ENCODE results near the gene GRB14. TPM values are rescaled to one million over a fixed set of nuclear protein-coding genes. Genes with fewer than 3 reads are reported as not detected.
"Not testable (repeated sequence)": the region's sequence is repeated elsewhere in the genome, so short reads cannot be mapped to it uniquely, and the experiment has no call there.

The GRB14 gene
- total RNA-seq, 2 donors from 2014 or later, result not detected

DNA sequence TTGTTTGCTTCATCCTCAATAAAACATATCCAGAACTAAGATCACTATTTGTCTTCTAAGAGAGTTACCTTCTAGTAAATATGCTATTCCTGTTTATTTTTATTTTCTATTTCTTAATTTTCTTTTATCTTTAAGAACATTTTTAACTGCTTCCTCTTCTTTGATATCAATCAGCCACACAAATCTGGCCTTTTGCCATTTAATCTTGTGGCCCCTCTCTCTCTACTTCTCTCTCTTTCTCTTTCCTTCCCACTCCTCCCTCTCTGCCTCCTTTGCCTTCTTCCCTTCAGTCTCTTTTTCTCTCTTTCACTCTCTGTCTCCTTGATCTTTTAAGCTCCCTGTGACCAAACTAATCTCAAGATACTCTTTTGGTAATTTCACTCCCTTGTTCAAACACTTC lies 108.4 kb downstream of the GRB14 start:
- Mint-ChIP-seq H3K27ac (no peak overlapping the region), H3K4me1 (no peaks in the 10 kb centered on the region), H3K27me3 (no peaks in the 10 kb centered on the region), H3K4me3 (no peak overlapping the region), H3K36me3 (ENCODE audit: low read depth) (no peaks in the 10 kb centered on the region), H3K9me3 (peaks cover 11% of the 10 kb centered on the region)
- no peak for ATAC-seq (replicated peaks)

DNA sequence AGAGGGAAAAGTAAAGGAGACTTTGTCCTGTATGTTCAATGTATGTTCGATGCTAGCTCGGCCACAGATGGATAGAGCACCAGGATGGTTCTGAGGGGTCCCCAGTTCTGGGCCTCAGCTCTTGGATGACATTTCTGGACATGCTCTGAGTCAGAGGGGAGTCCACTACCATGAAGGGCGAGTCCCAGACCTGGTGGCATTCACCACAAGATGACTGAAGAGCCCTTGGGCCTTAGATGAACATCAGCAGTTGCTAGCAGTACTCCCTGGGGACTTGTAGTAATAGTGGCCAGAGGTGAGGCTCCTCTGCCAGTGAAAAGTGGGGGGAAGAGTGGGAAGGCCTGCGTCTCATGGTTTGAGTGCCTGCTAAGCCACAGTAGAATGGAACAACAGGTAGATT lies 109.5 kb downstream of the GRB14 start:
- Mint-ChIP-seq H3K4me1 (no peaks in the 10 kb centered on the region), H3K27ac (no peak overlapping the region), H3K4me3 (no peak overlapping the region), H3K9me3 (peaks cover 11% of the 10 kb centered on the region), H3K36me3 (ENCODE audit: low read depth) (no peaks in the 10 kb centered on the region), H3K27me3 (no peaks in the 10 kb centered on the region)
- ATAC-seq (replicated peaks), result no peak

DNA sequence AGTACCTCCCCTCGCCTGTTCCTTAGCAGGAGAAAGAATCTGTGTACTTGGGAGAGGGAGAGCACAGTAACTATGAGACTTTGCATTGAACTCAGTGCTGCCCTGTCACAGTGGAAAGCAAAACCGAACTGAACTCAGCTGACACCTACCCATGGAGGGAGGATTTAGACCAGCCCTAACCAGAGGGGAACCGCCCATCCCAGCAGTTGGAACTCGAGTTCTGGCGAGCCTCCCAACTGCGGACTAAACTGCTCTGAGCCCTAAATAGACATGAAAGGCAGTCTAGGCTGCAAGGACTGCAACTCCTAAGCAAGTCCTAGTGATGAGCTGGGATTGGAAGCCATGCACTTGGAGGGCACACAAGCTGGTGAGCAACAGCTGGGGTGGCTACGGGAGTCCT lies 110.4 kb downstream of the GRB14 start:
- no peak for ATAC-seq (replicated peaks)
- H3K36me3 Mint-ChIP-seq (ENCODE audit: low read depth), result no peaks in the 10 kb centered on the region
- no peak overlapping the region for H3K4me3 Mint-ChIP-seq
- H3K27ac Mint-ChIP-seq, result no peak overlapping the region
- no peaks in the 10 kb centered on the region for H3K27me3 Mint-ChIP-seq
- H3K4me1 Mint-ChIP-seq, result no peaks in the 10 kb centered on the region
- peaks cover 11% of the 10 kb centered on the region for H3K9me3 Mint-ChIP-seq

GRCh38 chr2:164509137-164509877 lies 112.0 kb downstream of the GRB14 start:
- H3K4me3 Mint-ChIP-seq, result no peak overlapping the region
- no peaks in the 10 kb centered on the region for H3K27me3 Mint-ChIP-seq
- no peaks in the 10 kb centered on the region for H3K4me1 Mint-ChIP-seq
- H3K36me3 Mint-ChIP-seq (ENCODE audit: low read depth), result no peaks in the 10 kb centered on the region
- H3K9me3 Mint-ChIP-seq, result peaks cover 4% of the 10 kb centered on the region
- H3K27ac Mint-ChIP-seq, result no peak overlapping the region
- no peak for ATAC-seq (replicated peaks)

- Mint-ChIP-seq H3K36me3 (ENCODE audit: low read depth) (no peaks in the 10 kb centered on the region), H3K27ac (no peak overlapping the region)
Observed at GRCh38 chr2:164504253-164504652, 117.0 kb downstream of the GRB14 start.

DNA sequence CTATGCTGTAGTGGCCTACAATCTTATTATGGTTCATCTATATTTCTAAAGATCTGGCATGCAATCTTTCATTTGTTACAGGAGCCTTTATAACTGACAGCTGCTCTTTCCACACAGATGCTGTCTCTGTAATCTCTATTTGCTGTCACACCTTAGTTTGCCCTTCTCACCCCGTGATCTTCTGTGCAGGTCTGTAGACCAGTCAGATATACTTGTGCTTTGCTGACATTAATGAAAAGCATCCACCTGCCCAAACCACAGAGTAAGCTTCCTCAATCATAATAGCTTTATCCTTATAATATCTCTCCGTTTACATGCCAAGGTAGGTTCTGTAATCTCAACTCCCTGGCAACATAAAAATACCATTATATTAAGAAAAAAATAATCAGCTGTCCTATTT lies 122.4 kb downstream of the GRB14 start:
- ATAC-seq (replicated peaks), result no peak
- H3K27me3 Mint-ChIP-seq, result no peaks in the 10 kb centered on the region
- H3K4me3 Mint-ChIP-seq, result no peak overlapping the region
- H3K27ac Mint-ChIP-seq, result no peak overlapping the region
- H3K9me3 Mint-ChIP-seq, result no peaks in the 10 kb centered on the region
- no peaks in the 10 kb centered on the region for H3K36me3 Mint-ChIP-seq (ENCODE audit: low read depth)
- H3K4me1 Mint-ChIP-seq, result no peaks in the 10 kb centered on the region

More at GRCh38 chr2:164504253-164504652, 117.0 kb downstream of the GRB14 start:
- Mint-ChIP-seq H3K9me3 (no peaks in the 10 kb centered on the region), H3K4me1 (no peaks in the 10 kb centered on the region), H3K27me3 (no peaks in the 10 kb centered on the region), H3K4me3 (no peak overlapping the region)
- ATAC-seq (replicated peaks), result no peak

DNA sequence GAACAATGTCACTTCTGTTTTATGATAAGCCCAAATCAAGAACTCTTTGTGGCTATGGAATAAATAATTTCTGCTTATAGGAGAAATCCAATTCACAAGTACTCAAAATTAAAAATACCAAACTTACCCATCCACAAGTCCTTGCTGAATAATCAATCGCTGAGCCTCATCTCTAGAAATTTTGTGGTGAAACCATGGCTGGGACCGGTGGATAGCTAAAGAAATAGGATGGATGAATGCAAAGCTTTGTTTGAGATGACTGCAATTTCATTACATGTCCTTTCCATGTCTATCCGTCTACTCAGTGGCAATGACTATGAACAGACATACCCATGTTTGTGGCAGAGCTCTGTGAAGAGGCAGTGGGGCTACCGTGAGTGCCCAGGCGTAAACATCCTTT lies 124.4 kb downstream of the GRB14 start:
- Mint-ChIP-seq H3K36me3 (ENCODE audit: low read depth) (no peaks in the 10 kb centered on the region), H3K9me3 (no peaks in the 10 kb centered on the region), H3K27me3 (no peaks in the 10 kb centered on the region), H3K4me3 (no peak overlapping the region), H3K4me1 (no peaks in the 10 kb centered on the region), H3K27ac (no peak overlapping the region)
- no peak for ATAC-seq (replicated peaks)

DNA sequence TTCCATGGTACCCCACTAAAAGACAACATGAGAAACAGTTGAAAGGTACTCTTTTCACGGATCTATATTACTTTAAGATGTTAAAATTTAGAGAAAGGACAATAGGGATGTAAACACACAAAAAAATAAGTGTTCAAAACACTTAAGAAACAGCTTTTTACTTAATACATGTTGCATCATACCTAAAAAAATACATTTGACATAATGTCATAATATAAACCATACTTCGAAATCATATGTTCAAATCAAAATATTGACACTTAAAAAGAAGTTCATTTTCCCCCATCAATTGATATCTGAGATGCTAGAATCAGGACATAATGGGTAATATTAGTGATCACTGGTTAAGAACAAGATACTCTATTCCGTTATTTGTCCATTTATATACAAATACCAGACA lies 124.9 kb downstream of the GRB14 start:
- Mint-ChIP-seq H3K27ac (no peak overlapping the region), H3K4me3 (no peak overlapping the region), H3K4me1 (no peaks in the 10 kb centered on the region), H3K36me3 (ENCODE audit: low read depth) (no peaks in the 10 kb centered on the region), H3K9me3 (no peaks in the 10 kb centered on the region), H3K27me3 (no peaks in the 10 kb centered on the region)
- no peak for ATAC-seq (replicated peaks)

DNA sequence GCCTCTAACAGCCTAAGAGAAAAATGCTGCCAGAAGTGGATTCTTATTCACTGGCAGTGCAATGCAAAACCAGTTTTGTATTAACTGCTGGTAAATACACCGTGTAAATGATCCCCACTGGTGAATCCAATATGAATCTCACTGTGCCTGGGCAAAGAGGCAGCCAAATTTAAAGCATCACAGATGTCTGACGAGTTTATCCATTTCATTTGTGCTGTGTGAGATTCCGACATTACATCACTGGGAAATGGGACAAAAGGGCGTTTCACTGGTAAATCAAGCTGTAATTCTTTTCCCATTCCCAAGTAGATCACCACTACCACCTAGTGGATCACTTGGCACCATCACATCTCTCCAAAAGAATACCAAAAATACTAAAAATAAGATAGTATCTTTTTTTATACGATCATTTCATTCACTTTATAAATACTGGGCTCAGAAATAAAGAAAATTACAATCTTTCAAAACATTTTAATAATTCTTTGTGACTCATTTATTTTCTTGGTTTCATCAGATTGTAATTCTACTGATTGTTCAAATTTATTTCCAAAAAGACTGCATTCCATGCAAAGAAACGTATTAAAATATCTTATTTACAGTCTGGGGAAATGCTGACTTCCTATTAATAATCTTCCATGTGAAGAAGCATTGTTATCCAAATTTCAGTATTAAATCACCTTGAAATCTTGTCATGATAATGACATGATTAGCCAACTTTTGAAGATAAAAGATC lies 125.6 kb downstream of the GRB14 start:
- Mint-ChIP-seq H3K27me3 (no peaks in the 10 kb centered on the region), H3K36me3 (ENCODE audit: low read depth) (no peaks in the 10 kb centered on the region), H3K4me1 (no peaks in the 10 kb centered on the region), H3K27ac (no peak overlapping the region), H3K4me3 (no peak overlapping the region), H3K9me3 (no peaks in the 10 kb centered on the region)
- ATAC-seq (replicated peaks), result no peak

- H3K9me3 Mint-ChIP-seq, result peaks cover 5% of the 10 kb centered on the region
- H3K36me3 Mint-ChIP-seq (ENCODE audit: low read depth), result no peaks in the 10 kb centered on the region
- ATAC-seq (replicated peaks), result no peak
- no peaks in the 10 kb centered on the region for H3K27me3 Mint-ChIP-seq
- H3K4me1 Mint-ChIP-seq, result no peaks in the 10 kb centered on the region
- H3K27ac Mint-ChIP-seq, result no peak overlapping the region
- H3K4me3 Mint-ChIP-seq, result no peak overlapping the region
Observed at GRCh38 chr2:164485541-164485940, 135.7 kb downstream of the GRB14 start.

- no peaks in the 10 kb centered on the region for H3K4me1 Mint-ChIP-seq
- no peak overlapping the region for H3K27ac Mint-ChIP-seq
- no peaks in the 10 kb centered on the region for H3K9me3 Mint-ChIP-seq
- no peaks in the 10 kb centered on the region for H3K27me3 Mint-ChIP-seq
- no peak for ATAC-seq (replicated peaks)
- H3K4me3 Mint-ChIP-seq, result no peak overlapping the region
- no peaks in the 10 kb centered on the region for H3K36me3 Mint-ChIP-seq (ENCODE audit: low read depth)
Observed at GRCh38 chr2:164479460-164479859, 141.8 kb downstream of the GRB14 start.

DNA sequence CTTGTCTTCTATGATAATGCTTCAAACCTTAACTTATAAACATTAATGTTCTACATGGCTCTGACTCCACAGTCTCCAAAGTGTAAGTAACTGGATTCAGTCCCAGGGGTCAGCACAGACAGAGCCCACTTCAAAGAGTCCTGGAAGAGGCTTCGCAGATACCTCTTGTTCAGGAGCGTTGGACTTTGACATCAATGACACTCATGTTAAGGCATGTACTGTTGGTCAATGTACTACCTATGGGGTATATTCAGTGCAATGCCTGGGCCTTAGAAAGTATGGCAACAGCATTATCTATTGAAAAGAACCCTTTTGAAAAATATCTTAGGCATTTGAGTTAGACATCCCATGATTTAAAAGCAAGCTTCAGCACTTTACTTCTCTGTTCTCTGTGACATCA lies 143.1 kb downstream of the GRB14 start:
- Mint-ChIP-seq H3K27ac (no peak overlapping the region), H3K9me3 (no peaks in the 10 kb centered on the region), H3K36me3 (ENCODE audit: low read depth) (no peaks in the 10 kb centered on the region), H3K27me3 (no peaks in the 10 kb centered on the region), H3K4me3 (no peak overlapping the region), H3K4me1 (no peaks in the 10 kb centered on the region)
- no peak for ATAC-seq (replicated peaks)

DNA sequence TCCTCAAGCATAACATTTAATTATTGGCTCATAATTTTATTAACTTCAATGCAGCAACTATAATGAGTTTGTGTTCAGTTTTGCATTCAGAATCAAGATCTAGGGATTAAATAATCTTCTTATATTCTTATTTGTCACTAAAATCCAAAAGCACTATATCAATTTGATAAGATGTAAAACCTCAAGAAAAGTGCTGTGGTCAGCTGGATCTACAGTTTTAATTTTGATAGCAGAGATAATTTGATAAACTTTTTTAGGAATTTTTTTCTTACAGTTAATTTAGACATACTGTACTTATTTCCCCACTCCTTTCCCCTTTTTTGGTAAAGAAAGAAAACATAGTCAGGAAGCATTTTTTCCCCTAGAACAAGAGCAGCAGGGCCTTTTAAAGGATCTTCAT lies 146.4 kb downstream of the GRB14 start:
- Mint-ChIP-seq H3K4me1 (no peaks in the 10 kb centered on the region), H3K27me3 (no peaks in the 10 kb centered on the region), H3K27ac (no peak overlapping the region), H3K4me3 (no peak overlapping the region), H3K36me3 (ENCODE audit: low read depth) (no peaks in the 10 kb centered on the region), H3K9me3 (no peaks in the 10 kb centered on the region)
- no peak for ATAC-seq (replicated peaks)

DNA sequence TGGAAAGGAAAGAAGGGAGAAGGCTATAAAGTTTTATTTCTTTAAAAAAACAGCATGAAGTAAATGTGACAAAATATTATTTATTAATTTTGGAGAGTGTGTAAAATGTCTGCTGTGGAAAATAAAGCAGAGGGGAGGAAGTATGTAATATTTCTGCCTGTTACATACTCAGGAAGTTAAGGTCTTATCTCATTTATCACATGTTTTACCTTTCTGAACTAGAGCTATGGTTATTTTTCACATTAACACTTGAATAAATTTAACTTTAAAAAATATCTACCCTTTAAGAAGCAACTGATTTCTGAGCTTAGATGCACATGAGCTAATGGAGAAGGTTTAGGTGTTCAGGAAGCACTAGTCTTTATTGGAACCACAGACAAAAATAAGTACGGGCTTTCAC lies 148.3 kb downstream of the GRB14 start:
- no peak overlapping the region for H3K27ac Mint-ChIP-seq
- H3K4me3 Mint-ChIP-seq, result no peak overlapping the region
- no peak for ATAC-seq (replicated peaks)
- no peaks in the 10 kb centered on the region for H3K36me3 Mint-ChIP-seq (ENCODE audit: low read depth)
- H3K4me1 Mint-ChIP-seq, result no peaks in the 10 kb centered on the region
- no peaks in the 10 kb centered on the region for H3K27me3 Mint-ChIP-seq
- H3K9me3 Mint-ChIP-seq, result no peaks in the 10 kb centered on the region

- not testable (repeated sequence) for H3K27me3 Mint-ChIP-seq; H3K27ac Mint-ChIP-seq; H3K4me1 Mint-ChIP-seq; ATAC-seq (replicated peaks); H3K4me3 Mint-ChIP-seq; H3K36me3 Mint-ChIP-seq (ENCODE audit: low read depth); H3K9me3 Mint-ChIP-seq
Observed at GRCh38 chr2:164465047-164465446, 156.2 kb downstream of the GRB14 start.

Measured in activated T-helper 17 cell treated with anti-CD3 and anti-CD28 coated beads, Interleukin-2, amount 50 U/mL, for 72 hours (primary cell).